GM19372 (cell line): ENCODE results near the gene ATXN3L.

Experiments used
- ATAC-seq: cut with Tn5 transposase; IDR thresholded peaks from one replicate; pipeline ENCODE4 v1.9.1; 2021; ENCODE audit warnings: mild to moderate bottlenecking, low read depth, moderate library complexity; ENCODE audit not compliant: unreplicated experiment

ATXN3L gene

DNA sequence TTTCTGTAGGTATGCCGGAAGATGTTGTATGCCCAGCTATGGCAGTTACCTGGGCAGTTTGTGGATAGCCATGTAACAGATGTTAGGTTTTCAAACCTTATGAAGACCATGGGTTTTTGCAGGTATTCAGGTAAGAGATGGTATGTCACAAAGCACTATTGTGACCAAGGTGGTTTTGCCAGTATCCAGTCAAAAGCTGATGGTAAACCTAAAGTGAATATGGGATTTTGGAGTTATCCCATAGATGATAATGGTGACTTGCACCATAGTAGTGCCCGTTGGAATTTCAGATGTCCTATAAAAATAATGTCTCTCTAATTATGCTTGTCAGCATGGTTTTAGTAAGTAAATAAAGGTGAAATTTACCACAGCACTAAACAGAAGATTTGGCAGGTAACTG lies at the start of gene ATXN3L:
Gene ATXN3L (minus strand): TSS at position 101 of the 400 bp plus-strand sequence. CDS start 119 bp downstream, outside the sequence.
- no peak for ATAC-seq

DNA sequence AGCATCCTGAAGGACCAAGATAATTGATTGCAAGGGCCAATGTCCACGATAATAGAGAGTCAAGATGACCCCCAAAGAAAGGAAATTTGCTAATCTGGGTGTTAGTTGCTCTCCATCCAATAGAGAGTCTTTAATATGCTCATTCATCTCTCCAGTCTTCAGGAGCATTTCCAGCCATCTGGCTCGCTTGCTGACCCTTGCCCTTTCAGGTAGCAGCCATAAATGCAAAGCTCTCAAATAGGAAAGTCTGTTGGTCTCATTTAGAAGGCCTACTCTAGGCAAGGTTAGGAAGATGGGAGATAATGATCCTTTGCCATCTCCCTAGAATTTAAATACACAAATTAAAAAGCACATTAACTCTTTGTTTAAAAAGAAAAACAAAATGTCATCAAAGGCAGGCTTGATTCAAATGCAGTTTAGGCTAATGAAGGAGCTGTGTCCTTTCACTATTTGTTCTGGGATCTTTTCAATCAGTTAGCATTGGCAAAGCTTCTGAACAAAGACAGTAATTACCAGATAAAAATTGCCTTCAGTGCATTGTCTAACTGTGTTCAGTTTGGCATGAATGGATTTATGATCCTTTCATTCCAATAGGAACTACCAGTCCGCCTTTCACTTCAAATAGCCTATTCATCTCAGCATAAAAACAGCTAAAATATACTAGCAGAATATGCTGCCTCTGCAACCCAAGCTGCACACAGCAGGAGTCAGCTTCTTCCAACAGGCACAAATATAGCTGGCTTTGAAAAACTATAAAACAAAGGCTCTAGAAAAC lies 49.6 kb upstream of the ATXN3L start:
- ATAC-seq = no peak

DNA sequence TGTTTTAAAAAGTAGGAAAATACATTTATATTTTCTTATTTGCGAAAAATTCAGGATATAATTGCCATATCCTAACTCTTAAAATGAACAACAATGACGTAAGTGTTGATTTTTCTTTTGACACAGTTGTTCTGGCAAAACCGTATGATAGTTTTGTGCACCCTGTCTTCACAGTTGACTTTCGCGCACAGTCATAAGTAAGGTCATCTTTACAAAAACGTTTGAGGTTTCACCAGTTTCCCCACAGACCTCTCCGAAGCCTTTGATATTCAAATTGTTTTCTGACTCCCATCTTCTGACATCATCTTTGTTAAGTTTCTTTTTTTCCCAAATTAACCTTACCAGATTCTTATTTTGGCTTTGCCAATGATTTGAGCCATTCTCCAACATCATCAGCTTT lies 48.1 kb upstream of the ATXN3L start:
- no peak for ATAC-seq

DNA sequence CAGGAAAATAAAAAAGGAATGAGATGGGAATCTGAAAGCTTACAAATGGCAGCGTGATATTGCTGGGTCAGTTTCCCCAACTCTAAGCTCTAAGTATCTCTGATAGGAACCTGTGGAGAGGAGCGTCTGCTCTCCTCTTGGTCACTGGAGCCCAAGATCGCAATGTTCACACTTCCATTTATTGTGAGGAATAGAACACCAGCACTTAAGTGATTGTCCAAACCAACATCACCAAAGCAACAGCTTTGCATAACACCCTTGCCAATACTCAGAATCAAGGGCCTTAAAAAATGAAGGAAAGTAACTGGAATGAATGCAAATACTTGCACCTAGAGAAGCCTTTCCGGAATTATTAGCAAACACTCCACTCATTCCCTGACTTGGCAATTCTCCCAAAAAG lies 46.8 kb upstream of the ATXN3L start:
- no peak for ATAC-seq

DNA sequence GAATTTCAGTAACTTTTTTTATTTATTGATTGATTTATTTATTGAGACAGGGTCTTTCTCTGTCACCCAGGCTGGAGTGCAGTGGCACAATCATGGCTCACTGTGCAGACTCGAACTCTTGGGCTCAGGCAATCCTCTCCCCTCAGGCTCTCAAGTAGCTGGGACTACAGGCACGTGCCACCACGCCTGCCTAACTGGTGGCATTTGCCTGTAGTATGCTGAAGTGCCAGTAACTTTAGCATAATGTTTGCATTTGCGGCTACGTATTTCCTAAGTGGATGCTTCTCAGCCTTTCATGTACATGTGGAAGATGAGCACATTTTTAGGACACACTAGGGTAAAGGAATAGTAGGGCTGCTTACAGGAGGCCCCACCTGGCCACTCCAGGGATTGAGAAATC lies 45.3 kb upstream of the ATXN3L start:
- ATAC-seq = no peak

DNA sequence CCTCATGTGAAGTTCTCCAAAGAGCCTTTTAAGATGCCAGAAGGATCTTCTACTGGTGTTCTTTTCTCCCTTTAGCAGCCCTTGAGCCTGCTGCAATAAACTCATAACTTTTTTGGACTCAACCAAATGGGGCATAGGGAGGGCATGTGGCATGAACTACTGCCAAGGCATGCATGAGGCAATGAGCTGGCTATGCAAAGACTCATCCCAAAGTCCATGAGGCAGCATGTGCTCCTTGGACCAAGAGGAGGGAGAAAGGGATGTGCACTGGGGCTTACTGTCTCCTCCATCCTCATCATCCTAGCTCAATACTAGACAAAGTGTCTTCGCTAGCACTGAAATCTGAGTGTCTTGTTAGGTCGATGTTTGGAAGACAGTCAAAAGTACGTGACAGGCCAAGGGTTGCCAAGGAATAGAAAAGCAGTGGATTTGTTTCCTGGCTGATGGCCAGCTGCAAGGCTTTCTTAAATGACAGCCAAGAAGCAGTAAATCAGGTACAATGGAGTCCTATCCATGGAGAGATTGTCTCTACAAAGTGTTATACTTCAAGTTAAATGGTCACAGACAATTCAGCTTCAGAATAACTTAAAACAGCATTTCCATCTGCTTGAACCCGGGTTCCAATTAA lies 44.5 kb upstream of the ATXN3L start:
- no peak for ATAC-seq

DNA sequence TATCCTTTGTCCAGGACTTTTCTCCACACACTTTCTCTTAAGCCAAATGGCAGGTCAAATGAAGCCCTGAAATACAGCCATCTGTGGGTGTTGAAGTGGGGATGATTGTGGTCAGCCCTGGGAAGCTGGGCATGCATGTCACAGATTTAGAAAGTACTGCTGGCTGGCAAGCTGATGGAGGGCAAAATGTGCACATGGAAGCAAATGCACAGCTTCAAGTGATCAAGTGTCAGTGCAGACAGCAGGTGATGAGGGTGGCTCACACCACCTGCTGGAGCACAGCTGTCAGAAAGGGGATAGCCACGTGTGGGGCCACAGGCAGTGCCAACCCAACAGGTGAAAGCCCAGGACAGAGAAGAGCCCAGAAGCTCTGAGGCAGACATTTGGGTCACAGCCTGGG lies 40.3 kb upstream of the ATXN3L start:
- no peak for ATAC-seq

DNA sequence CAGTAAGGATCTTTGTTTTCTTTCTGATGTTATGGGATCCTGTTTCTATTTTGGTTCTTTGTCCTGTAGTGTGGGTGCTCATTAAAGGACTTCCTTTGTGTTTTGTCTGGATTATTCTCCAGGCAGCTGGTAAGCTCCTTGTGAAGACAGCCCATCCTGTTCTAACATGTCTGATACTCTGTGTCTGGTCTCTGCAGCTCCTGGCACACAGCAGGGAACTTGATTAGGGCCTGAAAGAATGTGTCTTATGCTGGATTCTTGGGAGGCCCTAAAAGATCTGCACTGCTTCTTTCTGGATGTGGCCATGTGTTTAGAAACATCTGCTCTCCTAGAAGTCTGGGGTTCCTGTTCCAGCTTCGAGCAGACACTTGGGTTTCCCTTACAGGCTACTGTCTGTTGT lies 38.1 kb upstream of the ATXN3L start:
- ATAC-seq = no peak

DNA sequence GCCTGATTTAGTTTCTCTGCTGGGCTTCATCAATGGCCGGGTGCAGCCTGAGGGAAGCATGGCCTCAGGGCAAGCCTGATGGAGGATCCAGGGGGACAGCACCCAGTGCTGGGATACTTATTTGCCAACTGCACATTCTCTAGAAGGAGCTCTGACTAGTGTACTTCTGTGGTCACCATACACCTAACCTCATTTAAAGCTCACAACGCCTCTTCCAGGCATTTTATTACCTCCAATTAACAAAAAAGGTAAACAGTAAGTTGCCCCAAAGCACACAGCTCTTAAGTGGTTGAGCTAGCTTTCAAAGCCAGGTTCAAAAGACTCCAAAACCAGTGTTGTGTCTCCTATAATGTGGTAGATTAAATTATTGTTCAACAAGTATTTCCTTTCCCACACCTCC lies 26.8 kb upstream of the ATXN3L start:
- ATAC-seq = no peak

DNA sequence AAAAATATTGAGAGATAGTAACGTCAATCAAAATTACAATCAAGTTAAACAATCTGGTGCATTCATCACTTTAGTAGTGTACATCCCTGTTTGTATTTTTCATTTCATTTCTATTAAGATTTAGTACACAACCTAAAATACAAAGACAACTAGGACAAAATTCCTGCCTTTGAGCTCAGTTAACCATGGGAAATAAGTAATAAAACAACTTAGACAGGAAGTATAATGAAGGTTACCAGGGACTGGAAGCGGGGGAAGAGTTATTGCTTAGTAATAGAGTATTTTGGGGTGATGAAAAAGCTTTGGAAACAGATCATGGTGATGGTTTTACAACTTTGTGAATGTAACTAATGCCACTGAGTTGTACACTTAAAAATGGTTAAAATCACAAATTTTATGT lies 25.6 kb upstream of the ATXN3L start:
- no peak for ATAC-seq

DNA sequence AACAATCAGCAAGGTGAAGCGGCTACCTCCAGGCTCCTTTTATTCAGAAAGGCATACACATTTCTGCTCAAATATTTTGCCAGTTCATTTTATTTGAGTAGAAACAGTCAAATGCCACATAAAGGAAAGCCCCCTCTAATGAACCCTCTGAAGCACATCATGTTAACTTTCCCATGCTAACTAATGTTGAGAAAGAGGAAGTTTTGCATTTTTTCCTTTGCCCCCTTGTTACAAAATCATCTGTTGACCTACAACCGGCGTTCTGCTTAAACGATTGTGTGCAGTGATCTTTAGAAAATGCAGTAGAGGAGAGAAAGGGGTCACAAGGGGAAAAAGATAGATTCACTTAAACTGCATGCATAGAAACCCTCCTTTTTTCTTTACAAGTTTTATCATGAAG lies 25.2 kb upstream of the ATXN3L start:
- no peak for ATAC-seq

DNA sequence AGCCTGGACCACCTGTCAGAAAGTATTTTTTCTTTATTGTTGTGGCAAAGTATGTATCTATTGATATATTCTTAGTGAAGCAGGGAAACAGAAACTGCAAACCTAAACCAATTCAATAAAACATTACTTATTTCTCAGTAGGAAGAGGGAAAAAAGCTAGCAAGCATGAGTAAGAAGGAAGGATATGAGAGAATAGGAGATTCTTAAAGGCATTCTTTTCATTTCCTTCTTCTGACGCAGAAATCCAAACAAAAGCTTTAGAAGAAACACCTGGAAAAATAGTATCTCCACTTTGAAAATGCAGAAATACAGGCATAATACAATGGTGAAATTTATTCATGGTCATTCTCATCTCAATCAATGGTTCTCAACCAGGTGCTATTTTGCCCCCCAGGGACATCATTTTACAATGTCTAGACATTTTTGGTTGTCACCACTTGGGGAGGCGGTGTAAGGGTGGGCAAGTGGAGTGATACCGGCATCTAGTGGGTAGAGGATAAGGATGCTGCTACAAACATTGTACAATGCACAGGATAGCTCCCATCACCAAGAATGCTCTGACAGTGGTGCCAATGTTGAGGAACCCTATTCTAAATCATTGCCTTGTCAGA lies 21.7 kb upstream of the ATXN3L start:
- no peak for ATAC-seq

DNA sequence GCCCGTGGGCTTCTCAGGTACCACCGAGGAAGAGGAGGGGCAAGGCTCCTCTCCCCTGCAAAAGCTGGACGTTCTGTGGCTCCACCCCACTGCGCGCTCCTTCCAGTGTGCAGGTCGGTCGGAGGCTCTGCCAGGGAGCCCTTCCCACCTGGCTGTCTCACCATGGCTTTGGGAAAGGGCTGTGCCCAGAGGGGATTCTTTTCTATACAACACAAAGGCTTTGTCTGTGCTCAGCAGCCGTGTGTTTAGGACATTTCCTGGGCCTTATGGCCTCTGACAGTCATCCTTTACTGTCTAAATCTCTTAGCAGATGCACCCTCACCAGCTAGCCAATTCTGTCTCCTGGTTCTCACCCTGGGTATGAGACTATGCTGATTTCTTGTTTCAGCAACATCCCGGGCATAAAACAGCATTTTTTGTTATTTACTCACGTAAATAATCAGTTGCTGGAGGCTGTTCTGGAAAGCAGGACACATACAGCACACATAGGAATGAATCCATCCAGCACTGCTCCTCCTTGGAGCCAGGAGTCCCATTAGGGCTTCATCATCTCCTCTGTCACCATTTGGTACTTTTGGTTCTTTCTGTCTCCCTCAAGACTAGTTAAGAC lies 20.4 kb upstream of the ATXN3L start:
- ATAC-seq = no peak

DNA sequence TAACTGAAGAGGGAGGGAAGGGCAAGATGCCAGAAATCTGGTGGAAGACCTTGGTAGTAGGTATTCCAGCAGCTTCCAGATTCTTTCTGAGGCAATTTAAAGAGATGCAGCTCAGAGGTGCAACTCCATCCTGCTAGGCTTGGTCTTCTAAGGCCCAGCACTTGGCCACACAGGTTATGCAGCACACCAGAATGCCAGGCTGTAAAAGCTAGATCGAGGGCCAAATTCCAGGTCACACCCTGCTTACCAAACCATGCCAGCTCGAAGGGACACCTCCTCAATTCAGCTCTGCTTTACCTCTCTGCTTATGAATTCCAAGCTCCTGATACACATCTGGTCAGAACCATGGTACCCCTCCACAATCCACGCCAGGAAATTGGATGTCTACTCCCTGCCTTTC lies 19.8 kb upstream of the ATXN3L start:
- ATAC-seq = no peak

DNA sequence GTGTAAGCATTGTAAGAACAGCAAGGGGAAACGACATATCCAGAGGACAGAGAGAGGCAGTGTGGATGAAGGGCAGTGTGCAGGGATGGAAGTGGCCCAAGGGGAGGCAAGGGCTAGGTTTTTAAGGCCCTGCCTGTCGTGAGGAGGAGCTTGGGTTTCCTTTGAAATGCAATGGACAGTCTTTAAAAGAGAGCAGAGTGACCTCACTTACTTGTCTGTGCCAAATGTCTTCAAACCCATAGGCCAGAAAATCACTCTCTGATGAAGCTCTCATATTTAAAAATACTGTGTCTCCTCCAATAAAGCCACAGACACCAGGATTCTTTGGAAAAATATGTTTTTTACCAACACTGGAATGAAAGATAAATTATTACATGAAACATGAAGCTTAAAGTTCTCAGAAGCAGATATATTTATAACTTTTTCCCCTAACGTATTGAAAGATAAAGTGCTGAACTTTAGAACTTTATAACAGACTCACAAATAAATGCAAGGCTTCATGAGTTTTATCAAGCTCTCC lies 19.2 kb upstream of the ATXN3L start:
- no peak for ATAC-seq

DNA sequence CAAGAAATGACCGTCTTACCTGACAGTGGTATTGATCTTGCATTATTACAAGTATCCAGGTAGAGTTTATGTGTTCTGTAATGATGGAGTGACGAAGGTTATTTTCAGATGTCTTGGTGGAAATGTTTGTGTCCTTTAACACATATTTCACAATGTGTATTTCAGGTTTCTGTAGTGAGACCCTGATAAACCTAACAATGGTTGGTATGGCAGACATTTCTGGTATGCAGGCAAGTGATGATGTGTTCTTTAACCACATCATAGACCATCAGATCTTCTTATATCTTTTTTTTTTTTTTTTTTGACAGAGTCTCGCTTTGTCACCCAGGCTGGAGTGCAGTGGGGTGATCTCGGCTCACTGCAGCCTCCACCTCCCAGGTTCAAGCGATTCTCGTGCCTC lies 14.6 kb upstream of the ATXN3L start:
- no peak for ATAC-seq

DNA sequence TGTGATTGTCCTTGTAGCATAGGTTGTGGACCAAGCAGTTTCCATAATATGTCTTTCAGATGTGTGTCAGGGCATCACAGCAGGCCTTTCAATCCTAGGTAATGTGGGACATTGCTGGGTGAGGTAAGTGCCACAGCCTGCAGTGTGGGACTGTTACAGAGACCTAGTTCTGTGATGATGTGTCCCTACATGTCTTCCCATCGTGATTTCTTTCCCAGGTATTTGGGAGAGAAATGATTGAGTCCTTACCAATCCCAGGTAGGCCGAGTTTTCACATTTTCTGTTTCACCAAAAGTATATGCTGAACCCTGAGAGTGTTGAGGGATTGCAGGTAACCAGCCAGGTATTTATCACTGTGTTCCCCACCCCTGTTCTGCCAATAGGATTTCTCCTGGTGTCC lies 10.6 kb upstream of the ATXN3L start:
- no peak for ATAC-seq

DNA sequence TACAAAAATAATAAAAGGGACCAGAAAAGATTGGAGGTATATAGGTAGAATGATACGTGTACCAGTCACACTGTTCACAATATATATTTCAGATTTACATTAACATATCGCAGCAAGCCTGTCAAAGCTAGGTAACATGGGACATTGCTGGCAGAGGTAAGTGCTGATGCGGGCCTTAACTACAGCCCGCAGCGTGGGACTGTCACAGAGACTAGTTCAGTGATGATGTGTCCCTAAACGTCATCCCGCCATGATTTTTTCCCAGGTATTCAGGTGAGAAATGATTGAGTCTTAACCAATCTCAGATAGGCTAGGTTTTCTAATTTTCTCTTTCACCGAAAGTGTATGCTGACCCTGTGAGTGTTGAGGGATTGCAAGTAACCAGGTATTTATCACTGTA lies 7.8 kb upstream of the ATXN3L start:
- no peak for ATAC-seq

DNA sequence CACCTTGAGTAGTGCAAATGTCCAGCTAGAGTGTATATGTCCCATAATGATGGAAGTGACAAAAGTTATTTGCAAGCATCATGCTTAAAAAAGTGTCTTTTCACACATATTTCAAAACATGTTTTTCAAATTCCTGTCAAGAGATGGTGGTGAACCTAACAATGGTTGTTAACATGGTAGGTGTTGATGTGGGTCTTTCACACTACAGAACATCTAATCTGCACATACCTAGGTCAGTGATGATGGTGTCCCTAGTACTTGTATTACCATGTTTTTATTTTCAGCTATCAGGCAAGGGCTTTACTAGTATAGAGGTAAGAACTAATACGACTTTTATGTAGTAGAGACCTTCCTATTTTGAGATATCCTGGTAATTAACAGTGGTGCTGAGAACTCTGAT lies 3.4 kb upstream of the ATXN3L start:
- ATAC-seq = no peak

DNA sequence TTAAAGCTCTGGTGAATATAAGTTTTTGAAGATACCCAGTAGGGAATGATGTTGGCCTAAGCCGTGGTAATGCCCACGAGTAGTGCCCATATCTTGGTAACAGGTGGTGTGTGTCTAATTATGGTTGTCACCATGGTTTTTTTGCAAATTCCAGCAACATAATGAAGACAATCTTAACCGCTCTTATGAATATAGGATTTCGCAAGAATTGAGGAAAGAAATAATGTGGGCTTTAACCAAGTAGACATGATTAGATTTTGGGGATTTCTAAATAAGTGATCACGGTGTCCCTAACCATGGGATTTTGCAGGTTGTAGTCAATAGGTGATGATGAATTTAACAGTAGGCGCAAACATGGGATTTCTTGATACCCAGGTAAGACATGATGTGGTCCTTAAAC lies 2.5 kb downstream of the ATXN3L start:
- ATAC-seq = no peak

DNA sequence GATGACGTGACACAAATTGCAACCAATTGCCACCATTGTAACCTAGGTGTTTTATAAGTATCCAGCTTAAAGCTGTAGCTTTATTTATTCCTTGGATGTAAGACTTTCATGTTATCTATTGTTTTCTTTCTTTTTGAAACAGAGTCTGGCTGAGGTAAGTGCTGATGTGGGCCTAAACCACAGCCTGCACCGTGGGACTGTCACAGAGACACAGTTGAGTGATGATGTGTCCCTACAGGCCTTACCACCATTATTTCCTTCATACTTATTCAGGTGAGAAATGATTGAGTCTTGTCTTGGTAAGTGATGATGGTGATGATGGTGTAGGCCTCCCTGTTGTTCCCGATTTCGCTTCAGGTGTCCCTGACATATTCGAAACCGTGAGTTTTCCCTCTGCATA lies 8.3 kb downstream of the ATXN3L start:
- ATAC-seq = no peak
